ENCODE results near the gene CD74. TPM values are rescaled to one million over a fixed set of nuclear protein-coding genes. Genes with fewer than 3 reads are reported as not detected.

CD74 gene
- total and polyA plus RNA-seq, 10 of the 15 experiments (the other 5 are each of a cell fraction or from before 2014, with no cell fraction given), result 1,387 to 11,063 (median 3,922) TPM

DNA sequence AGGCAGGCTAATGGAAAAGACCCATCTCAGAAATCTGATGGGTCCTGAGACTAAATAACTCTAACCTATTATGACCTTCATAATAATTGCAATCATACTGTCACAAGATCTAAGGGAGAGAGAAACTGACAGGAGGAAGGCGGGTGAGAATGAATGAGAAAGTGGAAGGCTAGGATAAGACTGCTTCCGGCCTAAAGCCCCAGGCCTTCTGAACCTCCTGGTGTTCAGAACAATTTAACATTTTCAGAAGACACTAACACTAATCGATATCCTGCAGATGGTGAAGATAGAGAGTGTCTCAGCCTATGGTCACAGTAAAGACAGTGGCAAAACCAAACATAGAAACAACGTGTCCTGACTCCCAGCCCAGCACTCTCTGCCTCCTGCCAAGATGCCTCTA lies 35.6 kb upstream of the CD74 start:
- H3K36me3 ChIP-seq (ENCODE audit: control insufficient read depth in 2 of 2, insufficient read depth in 2 of 2, low read length in 1 of 2), result peaks cover 29 to 37% of the 10 kb centered on the region in 2 experiments
- SMC1A ChIA-PET (ENCODE audit: uncharacterized antibody, unreplicated experiment), result interaction anchor here (1.2 to 2.0 kb wide), 2 partner anchors 11 to 12 kb away, joined by 4 read pairs; no protein-coding TSS in a partner anchor
- in situ Hi-C loops (cut with MboI), result no loop called here
- H3K4me3 ChIP-seq, result peak overlapping the region; percentile 97
- H3K4me2 ChIP-seq (ENCODE audit: control insufficient read depth, insufficient read depth), result peak overlapping the region; percentile 79
- intact Hi-C loops (cut with micrococcal nuclease; ENCODE audit: unreplicated experiment), result loop anchor here (2.0 kb wide), 1 partner anchor 36 kb away; the partner anchor contains the start of gene CD74
- BruUV-seq (replicated peaks), result no TSS peak
- DNase-seq (ENCODE audit: low read depth, low spot score) (no peak), ATAC-seq (peak; percentile 9), FAIRE-seq (no peak)
- H3K27ac ChIP-seq (ENCODE audit: control insufficient read depth, insufficient read depth), result peak overlapping the region; percentile 99
- no peaks in the 10 kb centered on the region for H3K9me3 ChIP-seq (replicated peaks; ENCODE audit: control insufficient read depth, insufficient read depth, low read length)
- CTCF ChIA-PET, result interaction anchor here (2.9 to 3.3 kb wide), 2 partner anchors 12 to 50 kb away, joined by 12 to 17 read pairs; no protein-coding TSS in a partner anchor
- 1% methylated on average over 4 of the region's 4 CpGs for WGBS (ENCODE audit: insufficient coverage, insufficient replicate concordance, low lambda C conversion rate, missing lambda C conversion rate)
- peaks cover 41% of the 10 kb centered on the region for H3K79me2 ChIP-seq (ENCODE audit: control insufficient read depth, insufficient read depth, low read length)
- peaks cover 2% of the 10 kb centered on the region; the same call in 1 of the 2 replicates for H3K4me1 ChIP-seq (ENCODE audit: control insufficient read depth, insufficient read depth, low read length)
- TF ChIP-seq HDGF (IDR thresholded peaks at IDR 0.05) (no peak), MYB (IDR thresholded peaks at IDR 0.05; ENCODE audit: borderline replicate concordance, low read depth, low read length) (no peak), CHD1 (IDR thresholded peaks at IDR 0.05; ENCODE audit: low read depth, low read length) (0 out of 2 replicates have a peak, but pooled peaks have one; percentile 35), CHD2 (IDR thresholded peaks at IDR 0.05; ENCODE audit: borderline replicate concordance, low read depth, low read length) (no peak)
- TF ChIP-seq, protein P1, sequence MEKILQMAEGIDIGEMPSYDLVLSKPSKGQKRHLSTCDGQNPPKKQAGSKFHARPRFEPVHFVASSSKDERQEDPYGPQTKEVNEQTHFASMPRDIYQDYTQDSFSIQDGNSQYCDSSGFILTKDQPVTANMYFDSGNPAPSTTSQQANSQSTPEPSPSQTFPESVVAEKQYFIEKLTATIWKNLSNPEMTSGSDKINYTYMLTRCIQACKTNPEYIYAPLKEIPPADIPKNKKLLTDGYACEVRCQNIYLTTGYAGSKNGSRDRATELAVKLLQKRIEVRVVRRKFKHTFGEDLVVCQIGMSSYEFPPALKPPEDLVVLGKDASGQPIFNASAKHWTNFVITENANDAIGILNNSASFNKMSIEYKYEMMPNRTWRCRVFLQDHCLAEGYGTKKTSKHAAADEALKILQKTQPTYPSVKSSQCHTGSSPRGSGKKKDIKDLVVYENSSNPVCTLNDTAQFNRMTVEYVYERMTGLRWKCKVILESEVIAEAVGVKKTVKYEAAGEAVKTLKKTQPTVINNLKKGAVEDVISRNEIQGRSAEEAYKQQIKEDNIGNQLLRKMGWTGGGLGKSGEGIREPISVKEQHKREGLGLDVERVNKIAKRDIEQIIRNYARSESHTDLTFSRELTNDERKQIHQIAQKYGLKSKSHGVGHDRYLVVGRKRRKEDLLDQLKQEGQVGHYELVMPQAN (conservative IDR thresholded peaks at IDR 0.05), result 0 out of 2 replicates have a peak, but pooled peaks have one; percentile 31
- TF ChIP-seq, protein P2, sequence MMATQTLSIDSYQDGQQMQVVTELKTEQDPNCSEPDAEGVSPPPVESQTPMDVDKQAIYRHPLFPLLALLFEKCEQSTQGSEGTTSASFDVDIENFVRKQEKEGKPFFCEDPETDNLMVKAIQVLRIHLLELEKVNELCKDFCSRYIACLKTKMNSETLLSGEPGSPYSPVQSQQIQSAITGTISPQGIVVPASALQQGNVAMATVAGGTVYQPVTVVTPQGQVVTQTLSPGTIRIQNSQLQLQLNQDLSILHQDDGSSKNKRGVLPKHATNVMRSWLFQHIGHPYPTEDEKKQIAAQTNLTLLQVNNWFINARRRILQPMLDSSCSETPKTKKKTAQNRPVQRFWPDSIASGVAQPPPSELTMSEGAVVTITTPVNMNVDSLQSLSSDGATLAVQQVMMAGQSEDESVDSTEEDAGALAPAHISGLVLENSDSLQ (IDR thresholded peaks at IDR 0.05), result 0 out of 2 replicates have a peak, but pooled peaks have one; percentile 9
- TF ChIP-seq, protein P3, sequence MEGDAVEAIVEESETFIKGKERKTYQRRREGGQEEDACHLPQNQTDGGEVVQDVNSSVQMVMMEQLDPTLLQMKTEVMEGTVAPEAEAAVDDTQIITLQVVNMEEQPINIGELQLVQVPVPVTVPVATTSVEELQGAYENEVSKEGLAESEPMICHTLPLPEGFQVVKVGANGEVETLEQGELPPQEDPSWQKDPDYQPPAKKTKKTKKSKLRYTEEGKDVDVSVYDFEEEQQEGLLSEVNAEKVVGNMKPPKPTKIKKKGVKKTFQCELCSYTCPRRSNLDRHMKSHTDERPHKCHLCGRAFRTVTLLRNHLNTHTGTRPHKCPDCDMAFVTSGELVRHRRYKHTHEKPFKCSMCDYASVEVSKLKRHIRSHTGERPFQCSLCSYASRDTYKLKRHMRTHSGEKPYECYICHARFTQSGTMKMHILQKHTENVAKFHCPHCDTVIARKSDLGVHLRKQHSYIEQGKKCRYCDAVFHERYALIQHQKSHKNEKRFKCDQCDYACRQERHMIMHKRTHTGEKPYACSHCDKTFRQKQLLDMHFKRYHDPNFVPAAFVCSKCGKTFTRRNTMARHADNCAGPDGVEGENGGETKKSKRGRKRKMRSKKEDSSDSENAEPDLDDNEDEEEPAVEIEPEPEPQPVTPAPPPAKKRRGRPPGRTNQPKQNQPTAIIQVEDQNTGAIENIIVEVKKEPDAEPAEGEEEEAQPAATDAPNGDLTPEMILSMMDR (IDR thresholded peaks at IDR 0.05 in 2 of 3, conservative IDR thresholded peaks at IDR 0.05 in 1 of 3; ENCODE audit: control insufficient read depth in 2 of 3, extremely low read depth in 1 of 3, insufficient read depth in 1 of 3, low read depth in 3 of 3, low read length in 3 of 3), result no peak
- TF ChIP-seq, protein P4, sequence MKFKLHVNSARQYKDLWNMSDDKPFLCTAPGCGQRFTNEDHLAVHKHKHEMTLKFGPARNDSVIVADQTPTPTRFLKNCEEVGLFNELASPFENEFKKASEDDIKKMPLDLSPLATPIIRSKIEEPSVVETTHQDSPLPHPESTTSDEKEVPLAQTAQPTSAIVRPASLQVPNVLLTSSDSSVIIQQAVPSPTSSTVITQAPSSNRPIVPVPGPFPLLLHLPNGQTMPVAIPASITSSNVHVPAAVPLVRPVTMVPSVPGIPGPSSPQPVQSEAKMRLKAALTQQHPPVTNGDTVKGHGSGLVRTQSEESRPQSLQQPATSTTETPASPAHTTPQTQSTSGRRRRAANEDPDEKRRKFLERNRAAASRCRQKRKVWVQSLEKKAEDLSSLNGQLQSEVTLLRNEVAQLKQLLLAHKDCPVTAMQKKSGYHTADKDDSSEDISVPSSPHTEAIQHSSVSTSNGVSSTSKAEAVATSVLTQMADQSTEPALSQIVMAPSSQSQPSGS (IDR thresholded peaks at IDR 0.05; ENCODE audit: low read length), result 0 out of 2 replicates have a peak, but pooled peaks have one; percentile 26
- peaks cover 7% of the 10 kb centered on the region for H4K20me1 ChIP-seq (ENCODE audit: control insufficient read depth, insufficient read depth)
- no peaks in the 10 kb centered on the region for H3K27me3 ChIP-seq (replicated peaks in 1 of 2; ENCODE audit: control insufficient read depth in 2 of 2, insufficient read depth in 2 of 2, low read length in 1 of 2)
- H3K9ac ChIP-seq (ENCODE audit: control insufficient read depth, insufficient read depth, low read length), result peak overlapping the region; percentile 98
- RAD21 ChIA-PET (ENCODE audit: unreplicated experiment), result no interaction called here
- POLR2A ChIA-PET, result interaction anchor here (1.0 kb wide), 1 partner anchor 50 kb away, joined by 4 read pairs; no protein-coding TSS in a partner anchor
- no peak overlapping the region for H2AFZ ChIP-seq (ENCODE audit: control insufficient read depth, low read depth, low read length)

All from GM12878 (cell line).